Adrenal gland (tissue), 5 donors: ENCODE measurements around the gene ANKRD55.

Experiments used
- POLR2A ChIP-seq, 2 donors: fragments of 450-650 bp; IDR thresholded peaks; one replicate each; pipeline ENCODE4 v1.6.1; 2017; ENCODE audit warnings: antibody characterized with exemption in 2 of 2, mild to moderate bottlenecking in 2 of 2, moderate library complexity in 1 of 2
- TF ChIP-seq, protein P1 (sequence below), 6 experiments: fragments of 450-650 bp in 4 of 6; fragments of 200-600 bp in 2 of 6; sonication (generic) in 1 of 6; IDR thresholded peaks; 1 replicate in 5 of 6; 2 replicates in 1 of 6; pipeline versions ENCODE4 v1.5.1 to v1.8.0; 2016 to 2021; ENCODE audit warnings: antibody characterized with exemption in 6 of 6, mild to moderate bottlenecking in 2 of 6, moderate library complexity in 1 of 6
- donor health status: DM: no; HTN: no; CAD: no.

DNA sequence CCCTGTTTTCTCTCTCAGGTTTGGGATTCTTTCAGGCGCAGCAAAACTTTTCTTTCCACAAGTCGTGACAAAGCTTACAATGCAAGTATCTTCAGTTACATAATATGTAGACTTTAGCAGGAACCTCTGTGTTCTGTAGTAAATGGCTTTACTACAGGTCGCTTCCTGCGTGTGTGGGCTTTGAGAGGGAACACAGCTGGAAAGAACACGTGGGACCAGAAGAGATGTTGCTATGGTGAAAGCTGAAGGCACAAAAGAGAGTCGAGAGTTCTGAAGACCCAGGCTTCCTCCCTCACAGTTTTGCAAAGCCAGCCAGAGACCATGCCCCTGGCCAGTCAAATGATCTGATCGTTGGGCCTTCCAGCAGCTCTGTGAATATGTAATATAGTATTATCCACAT is 4.0 kb downstream of the ANKRD55 start:
- no peak for TF ChIP-seq POLR2A (IDR thresholded peaks at IDR 0.05)
- TF ChIP-seq, protein P1, sequence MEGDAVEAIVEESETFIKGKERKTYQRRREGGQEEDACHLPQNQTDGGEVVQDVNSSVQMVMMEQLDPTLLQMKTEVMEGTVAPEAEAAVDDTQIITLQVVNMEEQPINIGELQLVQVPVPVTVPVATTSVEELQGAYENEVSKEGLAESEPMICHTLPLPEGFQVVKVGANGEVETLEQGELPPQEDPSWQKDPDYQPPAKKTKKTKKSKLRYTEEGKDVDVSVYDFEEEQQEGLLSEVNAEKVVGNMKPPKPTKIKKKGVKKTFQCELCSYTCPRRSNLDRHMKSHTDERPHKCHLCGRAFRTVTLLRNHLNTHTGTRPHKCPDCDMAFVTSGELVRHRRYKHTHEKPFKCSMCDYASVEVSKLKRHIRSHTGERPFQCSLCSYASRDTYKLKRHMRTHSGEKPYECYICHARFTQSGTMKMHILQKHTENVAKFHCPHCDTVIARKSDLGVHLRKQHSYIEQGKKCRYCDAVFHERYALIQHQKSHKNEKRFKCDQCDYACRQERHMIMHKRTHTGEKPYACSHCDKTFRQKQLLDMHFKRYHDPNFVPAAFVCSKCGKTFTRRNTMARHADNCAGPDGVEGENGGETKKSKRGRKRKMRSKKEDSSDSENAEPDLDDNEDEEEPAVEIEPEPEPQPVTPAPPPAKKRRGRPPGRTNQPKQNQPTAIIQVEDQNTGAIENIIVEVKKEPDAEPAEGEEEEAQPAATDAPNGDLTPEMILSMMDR (IDR thresholded peaks at IDR 0.05), result no peak
